ENCODE measurements around the gene LGR4.
"Not testable (repeated sequence)": the region's sequence is repeated elsewhere in the genome, so short reads cannot be mapped to it uniquely, and the experiment has no call there.

The LGR4 gene

DNA sequence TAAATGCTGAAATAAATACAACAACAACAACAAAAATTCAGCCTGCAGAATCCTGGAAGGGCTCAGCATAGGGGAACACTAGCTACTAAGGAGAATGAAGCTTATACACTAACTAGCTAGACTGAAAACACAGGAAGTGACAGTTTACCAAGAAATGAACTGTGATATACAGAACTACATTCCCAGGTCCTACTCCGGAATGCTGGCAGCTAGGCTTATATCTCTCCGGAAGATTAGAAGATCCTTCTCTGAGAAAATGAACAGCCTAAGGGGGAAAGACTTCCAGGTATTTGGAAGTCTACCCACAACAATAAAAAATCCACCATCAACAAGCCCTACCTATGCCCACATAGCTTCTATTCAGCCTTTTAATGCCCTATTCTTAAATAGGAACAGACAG is 140.6 kb downstream of the LGR4 start:
- DNase-seq, result no peak

DNA sequence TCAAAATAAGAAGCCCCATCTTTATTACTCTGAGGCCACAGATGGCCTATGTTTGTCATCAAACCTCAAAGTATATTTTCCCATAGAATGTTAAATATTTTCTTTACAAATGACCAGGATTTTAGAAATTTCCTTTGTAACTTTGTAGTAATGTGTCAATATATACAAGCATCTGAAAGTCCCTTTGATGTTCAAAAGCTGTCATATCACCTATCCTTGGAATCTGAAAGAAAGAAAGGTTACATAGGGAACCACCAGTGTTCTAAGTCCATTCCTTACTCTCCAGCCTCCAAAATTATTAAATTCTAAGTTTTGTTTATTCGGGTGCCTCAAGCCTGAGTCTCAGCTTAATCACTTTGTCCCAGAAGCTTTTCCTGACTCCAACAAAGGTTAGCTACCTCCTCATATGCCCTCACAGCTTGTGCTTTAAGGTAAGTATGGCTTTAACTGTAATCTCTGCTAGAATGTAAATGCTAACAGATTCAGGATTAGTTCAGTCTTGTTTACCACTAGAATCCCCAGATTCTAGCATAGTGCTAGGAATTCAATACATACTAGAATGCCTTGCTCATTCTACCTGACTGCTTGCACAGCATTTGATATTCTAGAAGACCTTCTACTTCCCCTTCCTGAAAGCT is 141.8 kb downstream of the LGR4 start:
- no peak for DNase-seq

DNA sequence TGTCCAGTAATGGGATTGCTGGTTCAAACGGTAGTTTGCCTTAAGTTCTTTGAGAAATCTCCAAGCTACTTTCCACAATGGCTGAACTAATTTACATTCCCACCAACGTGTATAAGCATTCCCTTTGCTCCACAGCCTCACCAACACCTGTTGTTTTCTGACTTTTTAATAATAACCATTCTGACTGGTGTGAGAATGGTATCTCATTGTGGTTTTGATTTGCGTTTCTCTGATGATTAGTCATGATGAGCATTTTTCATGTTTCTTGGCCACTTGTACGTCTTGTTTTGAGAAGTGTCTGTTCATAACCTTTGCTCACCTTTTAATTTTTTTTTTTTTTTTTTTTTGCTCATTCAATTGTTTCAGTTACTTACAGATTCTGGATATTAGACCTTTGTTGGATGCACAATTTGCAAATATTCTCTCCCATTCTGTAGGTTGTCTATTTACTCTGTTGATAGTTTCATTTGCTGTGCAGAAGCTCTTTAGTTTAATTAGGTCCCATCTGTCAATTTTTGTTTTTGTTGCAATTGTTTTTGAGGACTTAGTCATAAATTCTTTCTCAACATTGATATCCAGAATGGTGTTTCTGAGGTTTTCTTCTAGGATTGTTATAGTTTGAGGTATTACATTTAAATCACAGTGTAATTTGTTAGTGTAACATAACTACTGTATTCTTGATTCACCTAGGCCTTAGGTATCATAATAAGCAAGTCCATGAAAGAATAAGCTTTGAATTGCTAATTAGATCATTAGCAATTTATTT is 142.5 kb downstream of the LGR4 start:
- DNase-seq, result no peak

DNA sequence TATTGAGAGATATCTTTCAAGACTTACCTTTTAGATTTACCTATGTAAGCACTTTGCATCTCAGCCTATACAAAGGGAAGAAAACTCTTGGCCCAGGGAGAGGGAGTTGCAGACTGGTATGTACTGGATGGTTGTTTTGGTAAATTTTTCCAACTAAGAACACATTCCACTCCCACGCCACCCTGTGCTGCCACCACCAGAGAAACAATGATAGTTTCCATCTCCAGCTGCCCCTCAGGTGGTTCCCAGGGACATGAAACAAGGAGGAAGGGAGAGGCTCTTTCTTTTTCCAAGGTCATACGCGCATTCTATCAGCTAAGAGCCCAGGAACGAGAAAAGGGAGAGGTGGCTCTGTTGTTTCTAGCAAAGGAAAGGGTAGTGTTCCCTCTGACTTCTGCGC is 144.0 kb downstream of the LGR4 start:
- DNase-seq, result no peak

DNA sequence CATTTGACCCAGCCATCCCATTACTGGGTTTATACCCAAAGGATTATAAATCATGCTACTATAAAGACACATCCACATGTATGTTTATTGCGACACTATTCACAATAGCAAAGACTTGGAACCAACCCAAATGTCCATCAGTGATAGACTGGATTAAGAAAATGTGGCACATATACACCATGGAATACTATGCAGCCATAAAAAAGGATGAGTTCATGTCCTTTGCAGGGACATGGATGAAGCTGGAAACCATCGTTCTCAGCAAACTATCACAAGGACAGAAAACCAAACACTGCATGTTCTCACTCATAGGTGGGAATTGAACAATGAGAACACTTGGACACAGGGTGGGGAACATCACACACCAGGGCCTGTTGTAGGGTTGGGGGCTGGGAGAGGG is 145.5 kb downstream of the LGR4 start:
- DNase-seq, result not testable (repeated sequence)

DNA sequence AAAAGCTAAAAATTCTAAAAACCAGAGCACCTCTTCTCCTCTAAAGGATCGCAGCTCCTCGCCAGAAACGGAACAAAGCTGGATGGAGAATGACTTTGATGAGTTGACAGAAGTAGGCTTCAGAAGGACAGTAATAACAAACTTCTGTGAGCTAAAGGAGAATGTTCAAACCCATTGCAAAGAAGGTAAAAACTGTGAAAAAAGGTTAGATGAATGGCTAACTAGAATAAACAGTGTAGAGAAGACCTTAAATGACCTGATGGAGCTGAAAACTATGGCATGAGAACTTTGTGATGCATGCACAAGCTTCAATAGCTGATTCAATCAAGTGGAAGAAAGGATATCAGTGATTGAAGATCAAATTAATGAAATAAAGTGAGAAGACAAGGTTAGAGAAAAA is 150.4 kb downstream of the LGR4 start:
- DNase-seq, result not testable (repeated sequence)

DNA sequence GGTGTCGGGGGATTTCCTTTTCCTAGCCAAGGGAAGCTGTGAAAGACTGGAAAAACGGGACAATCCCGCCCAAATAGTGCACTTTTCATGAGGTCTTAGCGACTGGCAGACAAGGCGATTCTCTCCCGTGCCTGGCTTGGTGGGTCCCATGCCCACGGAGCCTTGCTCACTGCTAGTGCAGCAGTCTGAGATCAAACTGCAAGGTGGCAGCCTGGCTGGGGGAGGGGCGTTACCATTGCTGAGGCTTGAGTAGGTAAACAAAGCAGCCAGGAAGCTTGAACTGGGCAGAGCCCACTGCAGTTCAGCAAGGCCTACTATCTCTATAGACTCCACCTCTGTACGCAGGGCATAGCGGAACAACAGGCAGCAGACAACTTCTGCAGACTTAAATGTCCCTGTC is 151.2 kb downstream of the LGR4 start:
- DNase-seq, result not testable (repeated sequence)

DNA sequence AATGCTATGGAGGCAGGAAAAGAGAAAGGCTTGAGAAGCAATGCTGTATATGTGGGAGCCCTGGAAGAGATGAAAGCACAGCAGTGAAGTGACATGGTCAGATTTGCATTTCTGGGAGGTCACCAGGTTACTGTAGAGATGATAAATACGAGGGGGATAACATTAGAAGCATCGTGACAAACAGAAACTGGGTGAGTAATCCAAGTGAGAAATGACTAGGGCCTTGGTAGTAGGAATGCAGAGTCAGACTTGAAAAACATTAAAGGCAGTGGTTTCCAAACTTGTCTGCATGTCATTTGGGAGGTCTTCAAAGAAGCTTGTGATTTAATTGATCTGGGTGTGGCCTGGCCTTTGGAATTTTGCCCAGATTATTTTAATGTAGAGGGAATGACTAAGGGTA is 153.5 kb downstream of the LGR4 start:
- no peak for DNase-seq

DNA sequence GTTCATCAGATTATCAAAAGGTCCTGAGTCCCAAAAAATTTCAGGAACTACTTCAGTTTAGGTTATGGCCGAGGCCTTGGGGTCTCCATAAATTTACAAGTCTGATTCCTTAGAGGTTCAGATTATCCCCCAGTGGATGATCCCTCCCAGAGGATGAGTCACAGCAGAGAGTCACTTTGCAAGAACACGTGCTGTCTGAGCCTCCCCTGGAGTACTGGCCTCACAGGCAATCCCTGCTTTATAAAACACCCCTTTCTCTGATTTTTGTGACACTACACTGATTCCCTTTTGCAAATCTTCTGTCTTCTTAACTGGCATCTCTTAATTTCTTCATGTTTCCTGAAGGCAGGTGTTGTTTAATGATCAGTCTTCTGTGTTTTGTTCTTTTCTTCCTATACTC is 154.8 kb downstream of the LGR4 start:
- DNase-seq, result no peak

Data from inflammatory macrophage treated with lipopolysaccharide for 4 hours (primary cell).